ENCODE results near the gene FREM2.

FREM2 gene

GRCh38 chr13:38667526-38668109, 19.3 kb upstream of the FREM2 start:
- Histone ChIP-seq H3K27me3 (ENCODE audit: insufficient read depth, low read length) (no peaks in the 10 kb centered on the region), H3K4me1 (ENCODE audit: insufficient read depth, low read length) (no peaks in the 10 kb centered on the region), H3K27ac (ENCODE audit: low read length) (no peak overlapping the region), H3K4me3 (ENCODE audit: low read length) (no peak overlapping the region), H3K9ac (ENCODE audit: low read depth, low read length) (no peak overlapping the region), H3K36me3 (ENCODE audit: insufficient read depth, low read depth, low read length) (no peaks in the 10 kb centered on the region), H3K9me3 (ENCODE audit: insufficient read depth, low read depth, low read length) (no peaks in the 10 kb centered on the region)

- Histone ChIP-seq H3K9ac (ENCODE audit: low read depth, low read length) (no peak overlapping the region), H3K27ac (ENCODE audit: low read length) (no peak overlapping the region), H3K4me3 (ENCODE audit: low read length) (no peak overlapping the region), H3K27me3 (ENCODE audit: insufficient read depth, low read length) (no peaks in the 10 kb centered on the region), H3K9me3 (ENCODE audit: insufficient read depth, low read depth, low read length) (no peaks in the 10 kb centered on the region), H3K4me1 (ENCODE audit: insufficient read depth, low read length) (peaks cover 4% of the 10 kb centered on the region), H3K36me3 (ENCODE audit: insufficient read depth, low read depth, low read length) (no peaks in the 10 kb centered on the region)
Observed at GRCh38 chr13:38669234-38669964, 17.5 kb upstream of the FREM2 start.

GRCh38 chr13:38670627-38671026, 16.2 kb upstream of the FREM2 start:
- no peak overlapping the region for H3K9ac ChIP-seq (ENCODE audit: low read depth, low read length)
- no peak overlapping the region for H3K4me3 ChIP-seq (ENCODE audit: low read length)
- H3K27me3 ChIP-seq (ENCODE audit: insufficient read depth, low read length), result no peaks in the 10 kb centered on the region
- no peaks in the 10 kb centered on the region for H3K9me3 ChIP-seq (ENCODE audit: insufficient read depth, low read depth, low read length)
- peaks cover 4% of the 10 kb centered on the region for H3K4me1 ChIP-seq (ENCODE audit: insufficient read depth, low read length)
- no peak overlapping the region for H3K27ac ChIP-seq (ENCODE audit: low read length)
- H3K36me3 ChIP-seq (ENCODE audit: insufficient read depth, low read depth, low read length), result no peaks in the 10 kb centered on the region

GRCh38 chr13:38671980-38672379, 14.9 kb upstream of the FREM2 start:
- Histone ChIP-seq H3K9ac (ENCODE audit: low read depth, low read length) (no peak overlapping the region), H3K4me1 (ENCODE audit: insufficient read depth, low read length) (peaks cover 4% of the 10 kb centered on the region), H3K27ac (ENCODE audit: low read length) (no peak overlapping the region), H3K36me3 (ENCODE audit: insufficient read depth, low read depth, low read length) (no peaks in the 10 kb centered on the region), H3K27me3 (ENCODE audit: insufficient read depth, low read length) (no peaks in the 10 kb centered on the region), H3K9me3 (ENCODE audit: insufficient read depth, low read depth, low read length) (no peaks in the 10 kb centered on the region), H3K4me3 (ENCODE audit: low read length) (no peak overlapping the region)

- Histone ChIP-seq H3K4me1 (ENCODE audit: insufficient read depth, low read length) (peaks cover 4% of the 10 kb centered on the region), H3K27ac (ENCODE audit: low read length) (no peak overlapping the region), H3K4me3 (ENCODE audit: low read length) (no peak overlapping the region), H3K36me3 (ENCODE audit: insufficient read depth, low read depth, low read length) (no peaks in the 10 kb centered on the region), H3K9me3 (ENCODE audit: insufficient read depth, low read depth, low read length) (no peaks in the 10 kb centered on the region), H3K9ac (ENCODE audit: low read depth, low read length) (no peak overlapping the region), H3K27me3 (ENCODE audit: insufficient read depth, low read length) (no peaks in the 10 kb centered on the region)
Observed at GRCh38 chr13:38674208-38674607, 12.7 kb upstream of the FREM2 start.

GRCh38 chr13:38680912-38681311, 6.0 kb upstream of the FREM2 start:
- H3K4me3 ChIP-seq (ENCODE audit: low read length), result no peak overlapping the region
- H3K4me1 ChIP-seq (ENCODE audit: insufficient read depth, low read length), result peaks cover 12% of the 10 kb centered on the region; the same call in 1 of the 2 replicates
- no peak overlapping the region for H3K27ac ChIP-seq (ENCODE audit: low read length)
- H3K36me3 ChIP-seq (ENCODE audit: insufficient read depth, low read depth, low read length), result no peaks in the 10 kb centered on the region
- no peaks in the 10 kb centered on the region for H3K27me3 ChIP-seq (ENCODE audit: insufficient read depth, low read length)
- no peak overlapping the region for H3K9ac ChIP-seq (ENCODE audit: low read depth, low read length)
- H3K9me3 ChIP-seq (ENCODE audit: insufficient read depth, low read depth, low read length), result no peaks in the 10 kb centered on the region

- peaks cover 20% of the 10 kb centered on the region for H3K27me3 ChIP-seq (ENCODE audit: insufficient read depth, low read length)
- no peak overlapping the region for H3K27ac ChIP-seq (ENCODE audit: low read length)
- 0 out of 2 replicates have a peak, but pooled peaks cover 3% of the 10 kb centered on the region for H3K9me3 ChIP-seq (ENCODE audit: insufficient read depth, low read depth, low read length)
- H3K4me1 ChIP-seq (ENCODE audit: insufficient read depth, low read length), result peaks cover 15% of the 10 kb centered on the region; the same call in 1 of the 2 replicates
- H3K9ac ChIP-seq (ENCODE audit: low read depth, low read length), result no peak overlapping the region
- peaks cover 12% of the 10 kb centered on the region for H3K36me3 ChIP-seq (ENCODE audit: insufficient read depth, low read depth, low read length)
- H3K4me3 ChIP-seq (ENCODE audit: low read length), result no peak overlapping the region
Observed at GRCh38 chr13:38684714-38685113, 2.2 kb upstream of the FREM2 start.

GRCh38 chr13:38685431-38685830, 1.4 kb upstream of the FREM2 start:
- Histone ChIP-seq H3K4me3 (ENCODE audit: low read length) (peak overlapping the region; percentile 81), H3K4me1 (ENCODE audit: insufficient read depth, low read length) (peaks cover 10% of the 10 kb centered on the region; the same call in 1 of the 2 replicates), H3K9me3 (ENCODE audit: insufficient read depth, low read depth, low read length) (0 out of 2 replicates have a peak, but pooled peaks cover 3% of the 10 kb centered on the region), H3K27me3 (ENCODE audit: insufficient read depth, low read length) (peaks cover 20% of the 10 kb centered on the region), H3K27ac (ENCODE audit: low read length) (no peak overlapping the region), H3K36me3 (ENCODE audit: insufficient read depth, low read depth, low read length) (peaks cover 19% of the 10 kb centered on the region), H3K9ac (ENCODE audit: low read depth, low read length) (peak overlapping the region; percentile 75; the same call in 1 of the 2 replicates)

GRCh38 chr13:38685974-38686576, 802 bp upstream of the FREM2 start:
- peak overlapping the region; percentile 75 for H3K9ac ChIP-seq (ENCODE audit: low read depth, low read length)
- H3K27me3 ChIP-seq (ENCODE audit: insufficient read depth, low read length), result peaks cover 20% of the 10 kb centered on the region
- peak overlapping the region; percentile 81 for H3K4me3 ChIP-seq (ENCODE audit: low read length)

GRCh38 chr13:38687246-38688229, 661 bp downstream of the FREM2 start:
- Histone ChIP-seq H3K36me3 (ENCODE audit: insufficient read depth, low read depth, low read length) (peaks cover 38% of the 10 kb centered on the region), H3K27me3 (ENCODE audit: insufficient read depth, low read length) (peaks cover 20% of the 10 kb centered on the region), H3K4me1 (ENCODE audit: insufficient read depth, low read length) (peaks cover 10% of the 10 kb centered on the region; the same call in 1 of the 2 replicates), H3K9ac (ENCODE audit: low read depth, low read length) (peak overlapping the region; percentile 75; the same call in 1 of the 2 replicates), H3K9me3 (ENCODE audit: insufficient read depth, low read depth, low read length) (0 out of 2 replicates have a peak, but pooled peaks cover 3% of the 10 kb centered on the region), H3K4me3 (ENCODE audit: low read length) (peak overlapping the region; percentile 81), H3K27ac (ENCODE audit: low read length) (no peak overlapping the region)

More at GRCh38 chr13:38685974-38686576, 802 bp upstream of the FREM2 start:
- H3K4me1 ChIP-seq (ENCODE audit: insufficient read depth, low read length), result peaks cover 10% of the 10 kb centered on the region; the same call in 1 of the 2 replicates
- H3K36me3 ChIP-seq (ENCODE audit: insufficient read depth, low read depth, low read length), result peaks cover 25% of the 10 kb centered on the region
- H3K9me3 ChIP-seq (ENCODE audit: insufficient read depth, low read depth, low read length), result 0 out of 2 replicates have a peak, but pooled peaks cover 3% of the 10 kb centered on the region
- peak overlapping the region; percentile 50 for H3K27ac ChIP-seq (ENCODE audit: low read length)

- peak overlapping the region; percentile 81; the same call in 1 of the 2 replicates for H3K4me3 ChIP-seq (ENCODE audit: low read length)
- H3K27ac ChIP-seq (ENCODE audit: low read length), result no peak overlapping the region
- H3K9me3 ChIP-seq (ENCODE audit: insufficient read depth, low read depth, low read length), result 0 out of 2 replicates have a peak, but pooled peaks cover 3% of the 10 kb centered on the region
- peaks cover 38% of the 10 kb centered on the region for H3K36me3 ChIP-seq (ENCODE audit: insufficient read depth, low read depth, low read length)
- H3K27me3 ChIP-seq (ENCODE audit: insufficient read depth, low read length), result peaks cover 20% of the 10 kb centered on the region
- peaks cover 10% of the 10 kb centered on the region; the same call in 1 of the 2 replicates for H3K4me1 ChIP-seq (ENCODE audit: insufficient read depth, low read length)
- H3K9ac ChIP-seq (ENCODE audit: low read depth, low read length), result no peak overlapping the region
Observed at GRCh38 chr13:38688674-38689073, 1.8 kb downstream of the FREM2 start.

Data from iPS-20b (cell line).